Measurements from ENCODE around the gene GOLPH3L.

The GOLPH3L gene

DNA sequence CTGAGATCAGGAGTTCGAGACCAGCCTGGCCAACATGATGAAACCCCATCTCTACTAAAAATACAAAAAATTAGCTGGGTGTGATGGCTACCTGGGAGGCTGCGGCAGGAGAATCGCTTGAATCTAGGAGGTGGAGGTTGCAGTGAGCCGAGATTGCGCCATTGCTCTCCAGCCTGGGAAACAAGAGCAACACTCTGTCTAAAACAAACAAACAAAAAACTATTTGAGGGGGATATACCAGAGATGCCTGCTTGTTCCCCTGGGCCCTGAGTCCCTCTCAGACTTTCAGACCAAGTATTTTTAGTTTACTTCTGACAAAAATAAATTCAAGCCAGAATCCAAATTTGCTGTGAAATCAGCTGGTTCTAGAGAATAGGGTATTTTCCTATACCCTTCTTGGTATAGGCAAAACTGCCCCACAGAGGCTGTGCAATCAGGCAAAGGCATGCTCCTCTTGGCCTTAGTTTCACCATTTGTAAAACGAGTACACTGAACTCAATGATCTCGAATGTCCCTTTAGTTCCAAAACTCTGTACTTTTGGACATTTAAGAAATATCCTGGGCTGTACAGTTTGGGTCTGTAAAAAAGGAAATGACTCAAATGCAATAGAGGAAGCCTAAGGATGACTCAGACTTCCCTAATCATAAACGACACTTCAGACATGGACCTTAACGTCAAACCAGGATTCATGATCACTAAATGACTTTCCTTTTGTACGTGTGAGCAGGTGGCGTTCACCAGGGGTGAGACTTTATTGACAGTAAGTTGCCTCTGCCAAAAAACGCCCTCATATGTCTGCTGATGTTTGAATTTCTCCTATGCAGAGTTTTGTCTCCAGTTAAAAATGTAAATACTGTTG, 83.7 kb downstream of the GOLPH3L start:
- ChIA-PET CTCF (interaction anchor here (1.0 to 1.3 kb wide), 3 partner anchors 52 to 342 kb away, joined by 3 to 4 read pairs (median 3); no protein-coding TSS in a partner anchor), POLR2A (interaction anchor here (0.6 kb wide), 1 partner anchor 34 kb away, joined by 3 read pairs; the partner anchor contains the start of gene MCL1)
- Histone ChIP-seq H3K4me1 (ENCODE audit: control insufficient read depth, insufficient read depth, low read length) (peaks cover 4% of the 10 kb centered on the region; the same call in 1 of the 2 replicates), H3K27ac (ENCODE audit: extremely low read depth, low read depth, low read length) (no peak overlapping the region; the same call in 1 of the 2 replicates), H3K9me3 (ENCODE audit: control insufficient read depth, insufficient read depth, low read depth, low read length) (no peaks in the 10 kb centered on the region), H3K4me3 (ENCODE audit: low read depth, low read length) (no peak overlapping the region), H3K36me3 (ENCODE audit: control insufficient read depth in 2 of 2, insufficient read depth in 1 of 2, low read length in 2 of 2) (peaks cover 5 to 60% of the 10 kb centered on the region in 2 experiments; a peak in 2 of 3 replicates)
- TF ChIP-seq ZFP69B (tag by site-specific recombination; IDR thresholded peaks at IDR 0.05) (0 out of 2 replicates have a peak, but pooled peaks have one; percentile 14), ZNF785 (tag by site-specific recombination; IDR thresholded peaks at IDR 0.05) (no peak), ZFP41 (tag by site-specific recombination; IDR thresholded peaks at IDR 0.05; ENCODE audit: borderline replicate concordance) (no peak), INSM2 (tag by site-specific recombination; IDR thresholded peaks at IDR 0.05) (0 out of 2 replicates have a peak, but pooled peaks have one; percentile 54), ZBTB1 (tag by site-specific recombination; IDR thresholded peaks at IDR 0.05) (0 out of 2 replicates have a peak, but pooled peaks have one; percentile 17), KLF8 (tag by site-specific recombination; IDR thresholded peaks at IDR 0.05) (peak; percentile 52; the same call in 1 of the 2 replicates), ZNF654 (tag by site-specific recombination; IDR thresholded peaks at IDR 0.05; ENCODE audit: low read depth) (no peak), ZNF184 (tag by site-specific recombination; IDR thresholded peaks at IDR 0.05) (no peak), ZNF629 (tag by site-specific recombination; IDR thresholded peaks at IDR 0.05) (peak; percentile 96), ZNF580 (tag by site-specific recombination; IDR thresholded peaks at IDR 0.05) (no peak), GLIS1 (tag by site-specific recombination; IDR thresholded peaks at IDR 0.05) (0 out of 2 replicates have a peak, but pooled peaks have one; percentile 9), SP7 (tag by site-specific recombination; IDR thresholded peaks at IDR 0.05) (peak; percentile 75), ZNF501 (tag by site-specific recombination; IDR thresholded peaks at IDR 0.05) (no peak), ZNF112 (tag by site-specific recombination; IDR thresholded peaks at IDR 0.05) (no peak), ZSCAN16 (tag by site-specific recombination; IDR thresholded peaks at IDR 0.05) (no peak), ZNF121 (tag by site-specific recombination; IDR thresholded peaks at IDR 0.05) (no peak), ZNF558 (tag by site-specific recombination; IDR thresholded peaks at IDR 0.05) (no peak; the same call in 1 of the 2 replicates), ZNF138 (tag by site-specific recombination; IDR thresholded peaks at IDR 0.05; ENCODE audit: borderline replicate concordance) (no peak), KLF10 (tag by site-specific recombination; IDR thresholded peaks at IDR 0.05) (0 out of 2 replicates have a peak, but pooled peaks have one; percentile 18), ZNF394 (tag by site-specific recombination; IDR thresholded peaks at IDR 0.05; ENCODE audit: borderline replicate concordance) (peak; percentile 26; the same call in 1 of the 2 replicates), ZBTB21 (tag by site-specific recombination; IDR thresholded peaks at IDR 0.05) (peak; percentile 72; the same call in 1 of the 2 replicates), OSR2 (tag by site-specific recombination; IDR thresholded peaks at IDR 0.05) (peak; percentile 44; the same call in 1 of the 2 replicates)
- TF ChIP-seq, protein P1, sequence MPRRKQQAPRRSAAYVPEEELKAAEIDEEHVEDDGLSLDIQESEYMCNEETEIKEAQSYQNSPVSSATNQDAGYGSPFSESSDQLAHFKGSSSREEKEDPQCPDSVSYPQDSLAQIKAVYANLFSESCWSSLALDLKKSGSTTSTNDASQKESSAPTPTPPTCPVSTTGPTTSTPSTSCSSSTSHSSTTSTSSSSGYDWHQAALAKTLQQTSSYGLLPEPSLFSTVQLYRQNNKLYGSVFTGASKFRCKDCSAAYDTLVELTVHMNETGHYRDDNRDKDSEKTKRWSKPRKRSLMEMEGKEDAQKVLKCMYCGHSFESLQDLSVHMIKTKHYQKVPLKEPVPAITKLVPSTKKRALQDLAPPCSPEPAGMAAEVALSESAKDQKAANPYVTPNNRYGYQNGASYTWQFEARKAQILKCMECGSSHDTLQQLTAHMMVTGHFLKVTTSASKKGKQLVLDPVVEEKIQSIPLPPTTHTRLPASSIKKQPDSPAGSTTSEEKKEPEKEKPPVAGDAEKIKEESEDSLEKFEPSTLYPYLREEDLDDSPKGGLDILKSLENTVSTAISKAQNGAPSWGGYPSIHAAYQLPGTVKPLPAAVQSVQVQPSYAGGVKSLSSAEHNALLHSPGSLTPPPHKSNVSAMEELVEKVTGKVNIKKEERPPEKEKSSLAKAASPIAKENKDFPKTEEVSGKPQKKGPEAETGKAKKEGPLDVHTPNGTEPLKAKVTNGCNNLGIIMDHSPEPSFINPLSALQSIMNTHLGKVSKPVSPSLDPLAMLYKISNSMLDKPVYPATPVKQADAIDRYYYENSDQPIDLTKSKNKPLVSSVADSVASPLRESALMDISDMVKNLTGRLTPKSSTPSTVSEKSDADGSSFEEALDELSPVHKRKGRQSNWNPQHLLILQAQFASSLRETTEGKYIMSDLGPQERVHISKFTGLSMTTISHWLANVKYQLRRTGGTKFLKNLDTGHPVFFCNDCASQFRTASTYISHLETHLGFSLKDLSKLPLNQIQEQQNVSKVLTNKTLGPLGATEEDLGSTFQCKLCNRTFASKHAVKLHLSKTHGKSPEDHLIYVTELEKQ (tag by site-specific recombination; IDR thresholded peaks at IDR 0.05; ENCODE audit: borderline replicate concordance) = peak; percentile 61; the same call in 1 of the 2 replicates
- TF ChIP-seq, protein P2, sequence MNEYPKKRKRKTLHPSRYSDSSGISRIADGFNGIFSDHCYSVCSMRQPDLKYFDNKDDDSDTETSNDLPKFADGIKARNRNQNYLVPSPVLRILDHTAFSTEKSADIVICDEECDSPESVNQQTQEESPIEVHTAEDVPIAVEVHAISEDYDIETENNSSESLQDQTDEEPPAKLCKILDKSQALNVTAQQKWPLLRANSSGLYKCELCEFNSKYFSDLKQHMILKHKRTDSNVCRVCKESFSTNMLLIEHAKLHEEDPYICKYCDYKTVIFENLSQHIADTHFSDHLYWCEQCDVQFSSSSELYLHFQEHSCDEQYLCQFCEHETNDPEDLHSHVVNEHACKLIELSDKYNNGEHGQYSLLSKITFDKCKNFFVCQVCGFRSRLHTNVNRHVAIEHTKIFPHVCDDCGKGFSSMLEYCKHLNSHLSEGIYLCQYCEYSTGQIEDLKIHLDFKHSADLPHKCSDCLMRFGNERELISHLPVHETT (tag by site-specific recombination; IDR thresholded peaks at IDR 0.05) = peak; percentile 57; the same call in 1 of the 2 replicates
- TF ChIP-seq, protein P3, sequence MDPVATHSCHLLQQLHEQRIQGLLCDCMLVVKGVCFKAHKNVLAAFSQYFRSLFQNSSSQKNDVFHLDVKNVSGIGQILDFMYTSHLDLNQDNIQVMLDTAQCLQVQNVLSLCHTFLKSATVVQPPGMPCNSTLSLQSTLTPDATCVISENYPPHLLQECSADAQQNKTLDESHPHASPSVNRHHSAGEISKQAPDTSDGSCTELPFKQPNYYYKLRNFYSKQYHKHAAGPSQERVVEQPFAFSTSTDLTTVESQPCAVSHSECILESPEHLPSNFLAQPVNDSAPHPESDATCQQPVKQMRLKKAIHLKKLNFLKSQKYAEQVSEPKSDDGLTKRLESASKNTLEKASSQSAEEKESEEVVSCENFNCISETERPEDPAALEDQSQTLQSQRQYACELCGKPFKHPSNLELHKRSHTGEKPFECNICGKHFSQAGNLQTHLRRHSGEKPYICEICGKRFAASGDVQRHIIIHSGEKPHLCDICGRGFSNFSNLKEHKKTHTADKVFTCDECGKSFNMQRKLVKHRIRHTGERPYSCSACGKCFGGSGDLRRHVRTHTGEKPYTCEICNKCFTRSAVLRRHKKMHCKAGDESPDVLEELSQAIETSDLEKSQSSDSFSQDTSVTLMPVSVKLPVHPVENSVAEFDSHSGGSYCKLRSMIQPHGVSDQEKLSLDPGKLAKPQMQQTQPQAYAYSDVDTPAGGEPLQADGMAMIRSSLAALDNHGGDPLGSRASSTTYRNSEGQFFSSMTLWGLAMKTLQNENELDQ (tag by site-specific recombination; IDR thresholded peaks at IDR 0.05; ENCODE audit: low read depth) = no peak
- TF ChIP-seq, protein P4, sequence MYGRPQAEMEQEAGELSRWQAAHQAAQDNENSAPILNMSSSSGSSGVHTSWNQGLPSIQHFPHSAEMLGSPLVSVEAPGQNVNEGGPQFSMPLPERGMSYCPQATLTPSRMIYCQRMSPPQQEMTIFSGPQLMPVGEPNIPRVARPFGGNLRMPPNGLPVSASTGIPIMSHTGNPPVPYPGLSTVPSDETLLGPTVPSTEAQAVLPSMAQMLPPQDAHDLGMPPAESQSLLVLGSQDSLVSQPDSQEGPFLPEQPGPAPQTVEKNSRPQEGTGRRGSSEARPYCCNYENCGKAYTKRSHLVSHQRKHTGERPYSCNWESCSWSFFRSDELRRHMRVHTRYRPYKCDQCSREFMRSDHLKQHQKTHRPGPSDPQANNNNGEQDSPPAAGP (tag by site-specific recombination; IDR thresholded peaks at IDR 0.05) = peak; percentile 77

All from HEK293 (cell line).